LNCaP clone FGC (cell line): ENCODE measurements around the gene PFDN2.

Experiments used
- DNase-seq: peaks from one replicate; pipeline ENCODE4 v3.0.0-alpha.2; 2011; ENCODE audit warnings: low read depth
- H3K4me3 ChIP-seq: 2 replicates; pipeline ENCODE4 v1.5.1; 2011; ENCODE audit warnings: mild to moderate bottlenecking, low read depth, low read length, control low read depth
- CTCF ChIP-seq: IDR thresholded peaks from 2 replicates; pipeline ENCODE4 v1.5.1; 2012; ENCODE audit warnings: mild to moderate bottlenecking; ENCODE audit not compliant: control insufficient read depth, insufficient read depth; ENCODE audit errors: extremely low read depth

PFDN2 gene

GRCh38 chr1:161137881-161138280, 20.0 kb upstream of the PFDN2 start:
- H3K4me3 ChIP-seq = no peak overlapping the region
- DNase-seq = no peak

GRCh38 chr1:161133220-161133740, 15.4 kb upstream of the PFDN2 start:
- no peak for DNase-seq
- TF ChIP-seq CTCF = no peak
- H3K4me3 ChIP-seq = peak overlapping the region; percentile 71

More at GRCh38 chr1:161137881-161138280, 20.0 kb upstream of the PFDN2 start:
- TF ChIP-seq CTCF = no peak

- TF ChIP-seq CTCF = peak; percentile 28
- H3K4me3 ChIP-seq = peak within 1 kb of the TSS; percentile 71
- peak; percentile 97 for DNase-seq
Measured at GRCh38 chr1:161132410-161133219, 14.8 kb upstream of the PFDN2 start, which contains the start of gene DEDD. TSS of gene DEDD (minus strand) at chr1:161132667. CDS start at chr1:161124462, 8,205 bp downstream.

GRCh38 chr1:161131523-161132409, 13.9 kb upstream of the PFDN2 start:
- H3K4me3 ChIP-seq = peak overlapping the region; percentile 71
- TF ChIP-seq CTCF = no peak
- DNase-seq = no peak

GRCh38 chr1:161130266-161130665, 12.4 kb upstream of the PFDN2 start:
- TF ChIP-seq CTCF = no peak
- no peak for DNase-seq
- no peak overlapping the region for H3K4me3 ChIP-seq

GRCh38 chr1:161128591-161129420, 11.0 kb upstream of the PFDN2 start:
- no peak for TF ChIP-seq CTCF
- H3K4me3 ChIP-seq = no peak overlapping the region
- no peak for DNase-seq
